Stimulated activated CD4-positive, alpha-beta T cell treated with anti-CD3 and anti-CD28 coated beads, Interleukin-15, amount 100 ng/mL, for 1 hour (primary cell): Measurements from ENCODE around the gene LRRC4C.
"Not testable (repeated sequence)": the region's sequence is repeated elsewhere in the genome, so short reads cannot be mapped to it uniquely, and the experiment has no call there.

Experiments
- DNase-seq, 2 donors: peaks; one replicate each; pipeline ENCODE4 v3.0.0-alpha.2; 2020; ENCODE audit warnings: low read depth in 1 of 2, low spot score in 1 of 2

LRRC4C gene

GRCh38 chr11:40885250-40885954, 574.0 kb downstream of the LRRC4C start:
- no peak for DNase-seq

- no peak for DNase-seq
Measured at GRCh38 chr11:40882301-40882700, 577.2 kb downstream of the LRRC4C start.

- no peak for DNase-seq
Measured at GRCh38 chr11:40879911-40880310, 579.5 kb downstream of the LRRC4C start.

GRCh38 chr11:40877981-40878380, 581.5 kb downstream of the LRRC4C start:
- DNase-seq, result no peak

- DNase-seq, result no peak
Measured at GRCh38 chr11:40877256-40877655, 582.2 kb downstream of the LRRC4C start.

GRCh38 chr11:40867991-40868632, 591.3 kb downstream of the LRRC4C start:
- DNase-seq, result no peak

GRCh38 chr11:40857754-40858153, 601.7 kb downstream of the LRRC4C start:
- not testable (repeated sequence) for DNase-seq

- no peak for DNase-seq
Measured at GRCh38 chr11:40842750-40843339, 616.6 kb downstream of the LRRC4C start.

GRCh38 chr11:40841231-40841630, 618.2 kb downstream of the LRRC4C start:
- no peak for DNase-seq

- no peak for DNase-seq
Measured at GRCh38 chr11:40838181-40838683, 621.2 kb downstream of the LRRC4C start.

- DNase-seq, result no peak
Measured at GRCh38 chr11:40827116-40827515, 632.3 kb downstream of the LRRC4C start.

- DNase-seq, result no peak
Measured at GRCh38 chr11:40826601-40827000, 632.9 kb downstream of the LRRC4C start.

GRCh38 chr11:40825201-40825834, 634.1 kb downstream of the LRRC4C start:
- DNase-seq, result no peak

GRCh38 chr11:40819230-40819629, 640.2 kb downstream of the LRRC4C start:
- no peak for DNase-seq

- no peak for DNase-seq
Measured at GRCh38 chr11:40816976-40817375, 642.5 kb downstream of the LRRC4C start.

- no peak for DNase-seq
Measured at GRCh38 chr11:40797981-40798380, 661.5 kb downstream of the LRRC4C start.

GRCh38 chr11:40787224-40787623, 672.2 kb downstream of the LRRC4C start:
- no peak for DNase-seq

- DNase-seq, result no peak
Measured at GRCh38 chr11:40763046-40763445, 696.4 kb downstream of the LRRC4C start.

- DNase-seq, result no peak
Measured at GRCh38 chr11:40759341-40759740, 700.1 kb downstream of the LRRC4C start.

- no peak for DNase-seq
Measured at GRCh38 chr11:40754297-40754696, 705.2 kb downstream of the LRRC4C start.

- DNase-seq, result no peak
Measured at GRCh38 chr11:40746282-40746681, 713.2 kb downstream of the LRRC4C start.

- no peak for DNase-seq
Measured at GRCh38 chr11:40732132-40732531, 727.3 kb downstream of the LRRC4C start.
